GM12878 (cell line): ENCODE results near the gene GPR141. TPM values are rescaled to one million over a fixed set of nuclear protein-coding genes. Genes with fewer than 3 reads are reported as not detected.

ENCODE experiments used
- BRCA1 ChIP-seq: IDR thresholded peaks from 2 replicates; pipeline ENCODE4 v1.6.1; 2011; ENCODE audit warnings: low read depth, low read length, improper control_type of control experiment
- CEBPZ ChIP-seq: fragments of 150-350 bp; IDR thresholded peaks from 2 replicates; pipeline ENCODE4 v1.6.1; 2016; ENCODE audit warnings: low read depth, low read length
- E2F8 ChIP-seq: fragments of 450-650 bp; IDR thresholded peaks from 2 replicates; pipeline ENCODE4 v1.6.1; 2018; ENCODE audit warnings: mild to moderate bottlenecking, low read depth, moderate library complexity; ENCODE audit not compliant: partially characterized antibody
- MEF2A ChIP-seq: IDR thresholded peaks from 2 replicates; pipeline ENCODE4 v1.6.1; 2011; ENCODE audit warnings: low read depth, mild to moderate bottlenecking, low read length, moderate library complexity; ENCODE audit not compliant: insufficient read depth
- MXI1 ChIP-seq: fragments of 150-350 bp; IDR thresholded peaks from 2 replicates; pipeline ENCODE4 v1.6.1; 2011; ENCODE audit warnings: low read depth, mild to moderate bottlenecking, inconsistent platforms, low read length, improper control_type of control experiment
- NFXL1 ChIP-seq: fragments of 450-650 bp; IDR thresholded peaks from 2 replicates; pipeline ENCODE4 v1.6.1; 2017; ENCODE audit warnings: antibody characterized with exemption, mild to moderate bottlenecking, borderline replicate concordance
- PAX8 ChIP-seq: fragments of 450-650 bp; IDR thresholded peaks from 2 replicates; pipeline ENCODE4 v1.6.1; 2017; ENCODE audit warnings: mild to moderate bottlenecking, moderate library complexity
- POLR2AphosphoS2 ChIP-seq: IDR thresholded peaks from 2 replicates; pipeline ENCODE4 v1.6.1; 2011; ENCODE audit warnings: low read depth, mild to moderate bottlenecking, low read length, improper control_type of control experiment, moderate library complexity
- RCOR1 ChIP-seq: conservative IDR thresholded peaks from 2 replicates; pipeline ENCODE4 v1.6.1; 2012; ENCODE audit warnings: low read depth, low read length, improper control_type of control experiment
- SMAD1 ChIP-seq: fragments of 450-650 bp; IDR thresholded peaks from 2 replicates; pipeline ENCODE4 v1.6.1; 2018; ENCODE audit warnings: mild to moderate bottlenecking, low read depth; ENCODE audit not compliant: partially characterized antibody
- SMC3 ChIP-seq: IDR thresholded peaks from 2 replicates; pipeline ENCODE4 v1.6.1; 2011; ENCODE audit warnings: low read length, improper control_type of control experiment, borderline replicate concordance
- STAT3 ChIP-seq: IDR thresholded peaks from 2 replicates; pipeline ENCODE4 v1.6.1; 2011; ENCODE audit warnings: low read depth, low read length, improper control_type of control experiment
- YY1 ChIP-seq: IDR thresholded peaks from 2 replicates; pipeline ENCODE4 v1.6.1; 2011; ENCODE audit warnings: low read depth, mild to moderate bottlenecking, low read length
- ZNF384 ChIP-seq: IDR thresholded peaks from 2 replicates; pipeline ENCODE4 v1.6.1; 2012; ENCODE audit warnings: low read depth, mild to moderate bottlenecking, low read length, improper control_type of control experiment, borderline replicate concordance
- polyA plus RNA-seq, 11 experiments: library from polyadenylated mRNA; depleted of rRNA in 4 of 11; unstranded in 6 of 11; stranded (reverse) in 5 of 11; fragments of >200 nt; fragmentation: Nextera tagmentation in 4 of 11; fragmentation: Illumina TruSeq in 1 of 11; extraction: Ambion mirVana in 4 of 11; extraction: Trizol in 1 of 11; gene quantifications; 1 replicate in 1 of 11; 2 replicates in 10 of 11; pipeline versions ENCODE4 v1.2.1 to v1.2.3, GENCODE V29; 2011 to 2016; ENCODE audit warnings: inconsistent platforms in 2 of 11, missing spikeins in 2 of 11, low read depth in 1 of 11
- total RNA-seq, 4 experiments: library from RNA; depleted of rRNA in 3 of 4; stranded (reverse); fragments of >200 nt in 3 of 4; fragmentation: Illumina TruSeq in 1 of 4; extraction: Trizol in 1 of 4; gene quantifications; 2 replicates each; pipeline versions ENCODE4 v1.2.1 to v1.2.3, GENCODE V29; 2013 to 2021
- TF ChIP-seq, protein P1 (sequence below): IDR thresholded peaks from 2 replicates; pipeline ENCODE4 v1.6.1; 2011; ENCODE audit warnings: borderline replicate concordance, low read depth, mild to moderate bottlenecking, moderate library complexity, mixed read lengths, low read length; ENCODE audit not compliant: insufficient read depth; ENCODE audit errors: extremely low read length
- TF ChIP-seq, protein P2 (sequence below): fragments of 450-650 bp; conservative IDR thresholded peaks from 2 replicates; pipeline ENCODE4 v1.6.1; 2017; ENCODE audit warnings: mild to moderate bottlenecking, moderate library complexity
- TF ChIP-seq, protein P3 (sequence below): fragments of 450-650 bp; IDR thresholded peaks from 2 replicates; pipeline ENCODE4 v1.6.1; 2017; ENCODE audit warnings: mild to moderate bottlenecking

Gene GPR141
- total and polyA plus RNA-seq, 10 of the 15 experiments (the other 5 are each of a cell fraction or from before 2014, with no cell fraction given): 0.56 to 3.9 (median 1.2) TPM

- TF ChIP-seq E2F8 (no peak), ZNF384 (no peak), SMC3 (no peak), BRCA1 (no peak), CEBPZ (no peak), YY1 (no peak), NFXL1 (no peak), STAT3 (no peak), MXI1 (peak; percentile 27; the same call in 1 of the 2 replicates), SMAD1 (no peak), MEF2A (peak; percentile 66; the same call in 1 of the 2 replicates), PAX8 (no peak), POLR2AphosphoS2 (no peak), RCOR1 (peak; percentile 89; the same call in 1 of the 2 replicates)
- TF ChIP-seq, protein P1, sequence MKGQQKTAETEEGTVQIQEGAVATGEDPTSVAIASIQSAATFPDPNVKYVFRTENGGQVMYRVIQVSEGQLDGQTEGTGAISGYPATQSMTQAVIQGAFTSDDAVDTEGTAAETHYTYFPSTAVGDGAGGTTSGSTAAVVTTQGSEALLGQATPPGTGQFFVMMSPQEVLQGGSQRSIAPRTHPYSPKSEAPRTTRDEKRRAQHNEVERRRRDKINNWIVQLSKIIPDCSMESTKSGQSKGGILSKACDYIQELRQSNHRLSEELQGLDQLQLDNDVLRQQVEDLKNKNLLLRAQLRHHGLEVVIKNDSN: no peak
- TF ChIP-seq, protein P2, sequence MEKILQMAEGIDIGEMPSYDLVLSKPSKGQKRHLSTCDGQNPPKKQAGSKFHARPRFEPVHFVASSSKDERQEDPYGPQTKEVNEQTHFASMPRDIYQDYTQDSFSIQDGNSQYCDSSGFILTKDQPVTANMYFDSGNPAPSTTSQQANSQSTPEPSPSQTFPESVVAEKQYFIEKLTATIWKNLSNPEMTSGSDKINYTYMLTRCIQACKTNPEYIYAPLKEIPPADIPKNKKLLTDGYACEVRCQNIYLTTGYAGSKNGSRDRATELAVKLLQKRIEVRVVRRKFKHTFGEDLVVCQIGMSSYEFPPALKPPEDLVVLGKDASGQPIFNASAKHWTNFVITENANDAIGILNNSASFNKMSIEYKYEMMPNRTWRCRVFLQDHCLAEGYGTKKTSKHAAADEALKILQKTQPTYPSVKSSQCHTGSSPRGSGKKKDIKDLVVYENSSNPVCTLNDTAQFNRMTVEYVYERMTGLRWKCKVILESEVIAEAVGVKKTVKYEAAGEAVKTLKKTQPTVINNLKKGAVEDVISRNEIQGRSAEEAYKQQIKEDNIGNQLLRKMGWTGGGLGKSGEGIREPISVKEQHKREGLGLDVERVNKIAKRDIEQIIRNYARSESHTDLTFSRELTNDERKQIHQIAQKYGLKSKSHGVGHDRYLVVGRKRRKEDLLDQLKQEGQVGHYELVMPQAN: no peak
- TF ChIP-seq, protein P3, sequence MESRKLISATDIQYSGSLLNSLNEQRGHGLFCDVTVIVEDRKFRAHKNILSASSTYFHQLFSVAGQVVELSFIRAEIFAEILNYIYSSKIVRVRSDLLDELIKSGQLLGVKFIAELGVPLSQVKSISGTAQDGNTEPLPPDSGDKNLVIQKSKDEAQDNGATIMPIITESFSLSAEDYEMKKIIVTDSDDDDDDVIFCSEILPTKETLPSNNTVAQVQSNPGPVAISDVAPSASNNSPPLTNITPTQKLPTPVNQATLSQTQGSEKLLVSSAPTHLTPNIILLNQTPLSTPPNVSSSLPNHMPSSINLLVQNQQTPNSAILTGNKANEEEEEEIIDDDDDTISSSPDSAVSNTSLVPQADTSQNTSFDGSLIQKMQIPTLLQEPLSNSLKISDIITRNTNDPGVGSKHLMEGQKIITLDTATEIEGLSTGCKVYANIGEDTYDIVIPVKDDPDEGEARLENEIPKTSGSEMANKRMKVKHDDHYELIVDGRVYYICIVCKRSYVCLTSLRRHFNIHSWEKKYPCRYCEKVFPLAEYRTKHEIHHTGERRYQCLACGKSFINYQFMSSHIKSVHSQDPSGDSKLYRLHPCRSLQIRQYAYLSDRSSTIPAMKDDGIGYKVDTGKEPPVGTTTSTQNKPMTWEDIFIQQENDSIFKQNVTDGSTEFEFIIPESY: no peak
Observed at GRCh38 chr7:37683246-37684120, at the start of gene GPR141 (continued).
